Measurements from ENCODE around the gene PATZ1.

GRCh38 chr22:31313366-31314147 is 32.6 kb downstream of the PATZ1 start:
- TF ChIP-seq CTCF (IDR thresholded peaks at IDR 0.05; ENCODE audit: poor library complexity) (peak; percentile 83), EZH2phosphoT487 (IDR thresholded peaks at IDR 0.05; ENCODE audit: low read depth, severe bottlenecking, unreplicated experiment) (no peak), EZH2 (IDR thresholded peaks at IDR 0.05; ENCODE audit: borderline replicate concordance) (no peak)
